ENCODE results near the gene PDE6A. TPM values are rescaled to one million over a fixed set of nuclear protein-coding genes. Genes with fewer than 3 reads are reported as not detected.

The PDE6A gene
- total RNA-seq, 2 experiments from 2014 or later, result not detected

DNA sequence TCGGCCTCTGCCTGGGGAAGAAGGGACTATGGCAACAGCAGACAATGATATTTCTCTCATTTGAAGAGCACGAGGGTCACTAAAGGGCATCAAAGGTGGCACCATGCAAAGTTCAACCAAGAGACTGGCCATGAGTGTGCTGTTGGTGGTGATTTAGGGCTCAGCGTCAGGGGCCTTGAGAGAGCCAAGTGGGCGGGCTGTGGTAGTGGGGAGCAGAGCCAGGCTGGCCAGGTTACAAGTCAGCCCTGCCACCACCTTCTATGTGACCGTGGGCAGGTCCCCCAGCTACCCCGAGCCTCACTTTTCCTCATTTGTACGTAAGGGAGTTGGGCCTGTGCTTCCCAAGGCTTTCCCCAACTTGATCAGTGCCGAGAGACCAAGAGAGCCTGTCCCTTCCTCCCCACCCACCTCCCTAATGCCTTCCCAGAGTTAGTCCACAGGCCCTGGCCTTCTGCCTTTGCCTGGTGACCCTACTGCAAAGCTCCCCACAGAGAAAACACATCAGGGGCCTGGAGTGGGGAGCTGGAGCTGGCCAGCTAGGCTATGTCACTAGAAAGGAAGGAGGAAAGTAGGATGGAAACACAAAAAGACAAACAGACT lies 104.3 kb downstream of the PDE6A start:
- Mint-ChIP-seq H3K4me1 (no peaks in the 10 kb centered on the region), H3K27me3 (no peaks in the 10 kb centered on the region), H3K9me3 (no peaks in the 10 kb centered on the region), H3K27ac (no peak overlapping the region), H3K4me3 (no peak overlapping the region), H3K36me3 (ENCODE audit: low read depth) (no peaks in the 10 kb centered on the region)
- POLR2A ChIA-PET, result no interaction called here
- no peak for DNase-seq
- CTCF ChIA-PET, result interaction anchor here (1.0 to 2.9 kb wide), 5 partner anchors 10 to 152 kb away, joined by 3 to 17 read pairs (median 6); no protein-coding TSS in a partner anchor

- ChIA-PET CTCF (interaction anchor here (1.0 to 2.9 kb wide), 4 partner anchors 9 to 13 kb away, joined by 3 to 17 read pairs (median 8); no protein-coding TSS in a partner anchor), POLR2A (no interaction called here)
- no peaks in the 10 kb centered on the region for H3K27me3 Mint-ChIP-seq
- H3K9me3 Mint-ChIP-seq, result no peaks in the 10 kb centered on the region
- no peaks in the 10 kb centered on the region for H3K4me1 Mint-ChIP-seq
- no peak overlapping the region for H3K27ac Mint-ChIP-seq
- DNase-seq, result no peak
- H3K36me3 Mint-ChIP-seq (ENCODE audit: low read depth), result no peaks in the 10 kb centered on the region
- H3K4me3 Mint-ChIP-seq, result no peak overlapping the region
Observed at GRCh38 chr5:149839761-149840160, 104.8 kb downstream of the PDE6A start.

DNA sequence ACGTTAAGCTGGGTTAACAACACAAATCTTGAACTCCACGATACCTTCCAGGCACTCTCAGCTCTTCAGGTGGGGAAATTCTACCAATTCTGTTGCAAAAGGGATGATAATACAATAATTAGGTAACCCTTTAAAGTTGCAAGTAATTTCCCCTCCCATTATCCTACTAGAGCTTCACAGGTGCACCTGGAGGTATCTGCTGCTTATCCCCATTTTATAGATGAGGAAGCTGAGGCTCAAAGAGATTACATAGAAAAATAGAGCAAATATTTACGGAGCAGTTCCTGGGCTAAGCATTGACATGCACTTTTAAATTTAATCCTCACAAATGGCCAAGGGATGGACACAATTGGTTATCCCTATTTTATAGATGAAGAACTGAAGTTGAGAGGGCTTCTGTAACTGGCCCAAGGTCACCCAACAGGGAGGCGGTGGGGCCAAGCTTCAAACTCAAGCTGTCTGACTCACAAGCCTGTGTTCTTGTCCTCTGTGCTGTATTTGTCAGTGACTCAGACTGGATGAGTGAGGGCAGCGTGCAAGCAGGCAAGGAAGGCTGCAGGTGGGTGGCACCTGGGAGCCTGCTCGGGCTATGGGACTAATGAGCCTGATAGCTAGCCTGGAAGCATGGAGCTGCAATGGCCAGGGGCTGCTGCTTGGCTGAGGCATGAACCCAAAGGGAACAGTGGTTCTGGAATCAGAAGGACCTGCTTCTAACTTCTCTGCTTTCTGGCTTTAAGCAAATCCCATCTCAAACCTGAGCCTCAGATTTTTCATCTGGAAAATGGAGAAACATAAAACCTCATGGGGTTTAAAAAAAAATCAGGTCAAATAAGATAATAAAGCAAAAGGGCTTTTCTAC lies 105.5 kb downstream of the PDE6A start:
- no peak overlapping the region for H3K4me3 Mint-ChIP-seq
- H3K36me3 Mint-ChIP-seq (ENCODE audit: low read depth), result no peaks in the 10 kb centered on the region
- POLR2A ChIA-PET, result no interaction called here
- no peaks in the 10 kb centered on the region for H3K4me1 Mint-ChIP-seq
- CTCF ChIA-PET, result interaction anchor here (1.0 to 2.9 kb wide), 11 partner anchors 9 to 172 kb away, joined by 3 to 17 read pairs (median 5); partner anchors contain the start of gene SLC26A2
- DNase-seq, result no peak
- H3K9me3 Mint-ChIP-seq, result no peaks in the 10 kb centered on the region
- H3K27me3 Mint-ChIP-seq, result no peaks in the 10 kb centered on the region
- no peak overlapping the region for H3K27ac Mint-ChIP-seq

DNA sequence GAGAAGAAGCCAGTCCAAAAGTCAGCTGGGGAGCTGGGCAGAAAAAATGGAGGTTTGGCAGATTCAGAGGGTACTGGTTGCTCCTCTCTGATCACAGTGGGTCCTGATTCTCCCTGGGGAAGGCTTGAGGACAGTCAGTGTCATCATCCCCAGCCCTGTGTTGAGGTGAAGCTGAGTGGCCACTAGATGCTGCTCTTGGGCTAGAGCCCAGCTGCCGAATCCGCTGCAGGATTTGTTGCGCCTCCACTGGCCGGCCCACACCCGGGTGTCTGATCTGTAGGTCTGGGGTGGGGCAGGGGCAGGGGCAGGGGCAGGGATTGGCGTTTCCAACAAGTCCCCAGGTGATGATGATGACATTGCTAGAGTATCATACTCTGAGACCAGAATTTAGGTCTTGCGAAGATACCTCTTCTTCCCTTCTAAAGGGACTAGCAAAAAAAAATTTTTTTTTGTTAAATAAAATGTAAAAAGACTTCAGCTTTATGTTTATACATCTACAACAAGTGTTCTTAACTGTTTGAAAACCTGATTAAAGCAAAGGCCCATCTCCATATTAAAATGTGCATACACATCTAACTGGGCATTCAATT lies 106.8 kb downstream of the PDE6A start:
- ChIA-PET CTCF (interaction anchor here (1.2 to 2.9 kb wide), 9 partner anchors 9 to 170 kb away, joined by 3 to 17 read pairs (median 6); partner anchors contain the start of gene SLC26A2), POLR2A (no interaction called here)
- no peak for DNase-seq
- no peaks in the 10 kb centered on the region for H3K36me3 Mint-ChIP-seq (ENCODE audit: low read depth)
- no peaks in the 10 kb centered on the region for H3K4me1 Mint-ChIP-seq
- H3K9me3 Mint-ChIP-seq, result no peaks in the 10 kb centered on the region
- H3K27me3 Mint-ChIP-seq, result no peaks in the 10 kb centered on the region
- H3K4me3 Mint-ChIP-seq, result no peak overlapping the region
- H3K27ac Mint-ChIP-seq, result no peak overlapping the region

DNA sequence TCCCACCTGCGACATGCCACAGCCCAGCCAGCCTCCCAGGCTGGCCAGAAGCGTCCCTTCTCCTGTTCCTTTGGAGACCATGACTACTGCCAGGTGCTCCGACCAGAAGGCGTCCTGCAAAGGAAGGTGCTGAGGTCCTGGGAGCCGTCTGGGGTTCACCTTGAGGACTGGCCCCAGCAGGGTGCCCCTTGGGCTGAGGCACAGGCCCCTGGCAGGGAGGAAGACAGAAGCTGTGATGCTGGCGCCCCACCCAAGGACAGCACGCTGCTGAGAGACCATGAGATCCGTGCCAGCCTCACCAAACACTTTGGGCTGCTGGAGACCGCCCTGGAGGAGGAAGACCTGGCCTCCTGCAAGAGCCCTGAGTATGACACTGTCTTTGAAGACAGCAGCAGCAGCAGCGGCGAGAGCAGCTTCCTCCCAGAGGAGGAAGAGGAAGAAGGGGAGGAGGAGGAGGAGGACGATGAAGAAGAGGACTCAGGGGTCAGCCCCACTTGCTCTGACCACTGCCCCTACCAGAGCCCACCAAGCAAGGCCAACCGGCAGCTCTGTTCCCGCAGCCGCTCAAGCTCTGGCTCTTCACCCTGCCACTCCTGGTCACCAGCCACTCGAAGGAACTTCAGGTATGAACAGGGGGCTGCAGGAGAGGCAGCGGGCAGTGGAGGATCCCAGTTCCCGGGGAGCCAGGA lies 108.0 kb downstream of the PDE6A start:
- Mint-ChIP-seq H3K4me3 (no peak overlapping the region), H3K9me3 (no peaks in the 10 kb centered on the region), H3K27me3 (no peaks in the 10 kb centered on the region), H3K36me3 (ENCODE audit: low read depth) (no peaks in the 10 kb centered on the region), H3K27ac (no peak overlapping the region), H3K4me1 (peaks cover under 1% of the 10 kb centered on the region)
- no peak for DNase-seq
- ChIA-PET POLR2A (no interaction called here), CTCF (interaction anchor here (0.7 to 6.7 kb wide), 5 partner anchors 124 to 1192 kb away, joined by 3 to 126 read pairs (median 5); partner anchors contain the start of gene SLC26A2)

DNA sequence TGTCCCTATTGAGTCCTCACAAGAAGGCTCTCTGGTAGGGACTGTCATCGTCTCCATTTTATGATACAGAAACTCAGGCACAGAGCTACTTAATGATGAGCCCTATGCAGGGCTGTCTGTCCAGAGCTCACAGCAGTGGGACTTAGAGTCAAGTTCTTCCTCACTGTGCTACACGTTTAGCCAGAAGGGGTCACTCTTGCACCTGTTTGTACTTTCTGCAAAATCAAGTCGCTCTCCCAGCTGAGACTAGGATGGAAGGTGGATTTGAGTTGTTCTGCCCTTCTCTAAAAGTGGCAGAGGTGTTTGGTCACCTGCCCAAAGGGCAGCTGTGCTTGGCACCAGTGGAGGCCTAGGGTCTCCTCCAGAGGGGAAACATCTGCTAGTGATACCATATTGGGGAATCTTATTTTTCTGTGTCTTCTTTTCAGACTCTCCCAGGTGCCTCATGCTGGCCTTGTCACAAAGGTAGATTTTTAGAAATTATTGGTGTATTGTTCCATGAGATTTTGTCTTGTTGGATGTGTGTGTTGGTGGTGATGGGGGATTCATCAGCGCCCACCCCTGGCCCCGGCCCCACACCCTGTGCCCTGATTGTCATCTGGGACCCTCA lies 110.2 kb downstream of the PDE6A start:
- Mint-ChIP-seq H3K27me3 (no peaks in the 10 kb centered on the region), H3K9me3 (no peaks in the 10 kb centered on the region), H3K36me3 (ENCODE audit: low read depth) (no peaks in the 10 kb centered on the region), H3K4me1 (peaks cover 7% of the 10 kb centered on the region), H3K27ac (no peak overlapping the region), H3K4me3 (no peak overlapping the region)
- peak; percentile 64 for DNase-seq
- ChIA-PET POLR2A (interaction anchor here (0.7 to 1.9 kb wide), 4 partner anchors 9 to 166 kb away, joined by 3 to 5 read pairs (median 4); partner anchors contain the start of genes HMGXB3, SLC26A2 and TIGD6), CTCF (interaction anchor here (0.5 to 6.7 kb wide), 40 partner anchors 11 to 693 kb away, joined by 3 to 126 read pairs (median 4); partner anchors contain the start of genes HMGXB3, SLC26A2 and TIGD6)

DNA sequence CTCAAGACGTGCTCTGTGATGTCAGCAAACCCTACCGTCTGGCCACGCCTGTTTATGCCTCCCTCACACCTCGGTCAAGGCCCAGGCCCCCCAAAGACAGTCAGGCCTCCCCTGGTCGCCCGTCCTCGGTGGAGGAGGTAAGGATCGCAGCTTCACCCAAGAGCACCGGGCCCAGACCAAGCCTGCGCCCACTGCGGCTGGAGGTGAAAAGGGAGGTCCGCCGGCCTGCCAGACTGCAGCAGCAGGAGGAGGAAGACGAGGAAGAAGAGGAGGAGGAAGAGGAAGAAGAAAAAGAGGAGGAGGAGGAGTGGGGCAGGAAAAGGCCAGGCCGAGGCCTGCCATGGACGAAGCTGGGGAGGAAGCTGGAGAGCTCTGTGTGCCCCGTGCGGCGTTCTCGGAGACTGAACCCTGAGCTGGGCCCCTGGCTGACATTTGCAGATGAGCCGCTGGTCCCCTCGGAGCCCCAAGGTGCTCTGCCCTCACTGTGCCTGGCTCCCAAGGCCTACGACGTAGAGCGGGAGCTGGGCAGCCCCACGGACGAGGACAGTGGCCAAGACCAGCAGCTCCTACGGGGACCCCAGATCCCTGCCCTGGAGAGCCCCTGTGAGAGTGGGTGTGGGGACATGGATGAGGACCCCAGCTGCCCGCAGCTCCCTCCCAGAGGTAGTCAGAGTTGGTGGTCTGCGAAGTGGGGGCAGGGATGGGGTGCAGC lies 111.3 kb downstream of the PDE6A start:
- DNase-seq, result no peak
- ChIA-PET CTCF (interaction anchor here (0.7 to 6.7 kb wide), 19 partner anchors 12 to 389 kb away, joined by 3 to 126 read pairs (median 6); partner anchors contain the start of genes HMGXB3, SLC26A2 and TIGD6), POLR2A (interaction anchor here (0.9 to 1.9 kb wide), 4 partner anchors 8 to 160 kb away, joined by 3 to 5 read pairs (median 4); partner anchors contain the start of gene SLC26A2)
- Mint-ChIP-seq H3K4me1 (peaks cover 9% of the 10 kb centered on the region), H3K27ac (no peak overlapping the region), H3K9me3 (no peaks in the 10 kb centered on the region), H3K27me3 (no peaks in the 10 kb centered on the region), H3K36me3 (ENCODE audit: low read depth) (no peaks in the 10 kb centered on the region), H3K4me3 (no peak overlapping the region)

GRCh38 chr5:149832636-149833035 lies 112.0 kb downstream of the PDE6A start:
- ChIA-PET POLR2A (interaction anchor here (1.4 to 1.9 kb wide), 2 partner anchors 128 to 161 kb away, joined by 3 to 5 read pairs; partner anchors contain the start of gene SLC26A2), CTCF (interaction anchor here (1.0 to 6.7 kb wide), 5 partner anchors 18 to 168 kb away, joined by 3 to 126 read pairs (median 12); partner anchors contain the start of genes HMGXB3 and TIGD6)
- no peak overlapping the region for H3K4me3 Mint-ChIP-seq
- no peak overlapping the region for H3K27ac Mint-ChIP-seq
- DNase-seq, result no peak
- no peaks in the 10 kb centered on the region for H3K27me3 Mint-ChIP-seq
- H3K36me3 Mint-ChIP-seq (ENCODE audit: low read depth), result no peaks in the 10 kb centered on the region
- H3K4me1 Mint-ChIP-seq, result peaks cover 9% of the 10 kb centered on the region
- H3K9me3 Mint-ChIP-seq, result no peaks in the 10 kb centered on the region

DNA sequence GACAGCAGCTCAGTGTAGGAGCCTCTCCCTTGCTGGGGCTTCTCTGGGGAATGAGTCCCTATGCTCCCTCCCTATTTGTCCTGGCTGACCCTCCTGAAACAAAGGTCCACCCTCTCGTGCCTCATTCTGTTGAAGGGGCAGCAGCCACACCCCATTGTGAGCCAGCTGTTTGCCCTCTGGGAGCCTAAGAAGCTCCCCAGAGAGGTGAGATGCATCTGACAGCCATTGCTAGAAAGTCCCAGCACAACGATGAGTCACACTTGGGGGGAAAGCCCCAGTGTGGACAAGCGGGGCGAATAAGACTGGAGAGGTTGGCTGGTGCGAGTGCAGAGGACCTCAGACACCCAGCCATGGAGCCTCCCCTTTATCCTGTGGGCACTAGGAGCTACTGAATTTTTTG lies 113.1 kb downstream of the PDE6A start:
- CTCF ChIA-PET, result interaction anchor here (1.0 to 6.7 kb wide), 6 partner anchors 11 to 190 kb away, joined by 3 to 126 read pairs (median 40); no protein-coding TSS in a partner anchor

DNA sequence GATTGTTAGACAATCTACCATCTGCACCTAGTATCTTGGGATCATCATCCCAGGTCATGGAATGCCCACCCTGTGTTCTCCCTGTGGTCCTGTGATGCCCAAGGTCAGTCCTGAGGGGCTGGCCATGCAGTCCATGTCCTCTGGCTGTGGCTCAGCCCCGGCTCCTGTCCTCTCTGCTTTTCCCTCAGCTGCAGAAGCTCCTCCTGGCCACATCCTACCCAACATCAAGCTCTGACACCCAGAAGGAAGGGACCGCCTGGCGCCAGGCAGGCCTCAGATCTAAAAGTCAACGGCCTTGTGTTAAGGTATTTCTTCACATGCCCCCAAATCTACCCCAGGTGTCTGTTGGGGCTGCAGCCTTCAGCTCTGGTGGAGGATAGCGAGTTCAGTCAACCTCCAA lies 114.0 kb downstream of the PDE6A start:
- DNase-seq, result no peak
- no peaks in the 10 kb centered on the region for H3K27me3 Mint-ChIP-seq
- H3K9me3 Mint-ChIP-seq, result no peaks in the 10 kb centered on the region
- no peak overlapping the region for H3K4me3 Mint-ChIP-seq
- no peaks in the 10 kb centered on the region for H3K36me3 Mint-ChIP-seq (ENCODE audit: low read depth)
- peaks cover 9% of the 10 kb centered on the region for H3K4me1 Mint-ChIP-seq
- CTCF ChIA-PET, result interaction anchor here (0.7 to 6.7 kb wide), 11 partner anchors 9 to 208 kb away, joined by 3 to 126 read pairs (median 5); no protein-coding TSS in a partner anchor
- H3K27ac Mint-ChIP-seq, result no peak overlapping the region
- POLR2A ChIA-PET, result interaction anchor here (1.1 kb wide), 1 partner anchor 170 kb away, joined by 3 read pairs; the partner anchor contains the start of genes HMGXB3 and TIGD6

More for the DNA sequence above, 113.1 kb downstream of the PDE6A start:
- POLR2A ChIA-PET, result interaction anchor here (1.1 kb wide), 1 partner anchor 169 kb away, joined by 3 read pairs; the partner anchor contains the start of genes HMGXB3 and TIGD6
- Mint-ChIP-seq H3K36me3 (ENCODE audit: low read depth) (no peaks in the 10 kb centered on the region), H3K27me3 (no peaks in the 10 kb centered on the region), H3K9me3 (no peaks in the 10 kb centered on the region), H3K27ac (no peak overlapping the region), H3K4me1 (peaks cover 9% of the 10 kb centered on the region), H3K4me3 (no peak overlapping the region)
- DNase-seq, result peak; percentile 51

DNA sequence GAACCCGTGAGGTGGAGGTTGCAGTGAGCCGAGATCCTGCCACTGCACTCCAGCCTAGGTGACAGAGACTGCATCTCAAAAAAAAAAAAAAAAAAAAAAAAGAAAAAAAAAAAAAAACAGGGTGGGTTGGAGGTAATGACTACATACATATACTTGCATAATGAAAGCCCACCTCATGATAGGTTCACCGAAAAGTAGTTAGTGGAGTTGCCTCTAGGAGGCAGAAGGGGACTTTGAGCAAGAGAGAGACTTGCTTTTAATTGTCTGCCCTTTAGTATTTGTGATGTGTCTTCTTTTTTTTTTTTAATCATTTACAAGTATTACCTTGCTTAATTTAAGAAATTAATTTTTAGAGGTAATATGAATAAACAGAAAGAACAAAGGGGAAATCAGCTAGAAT lies 114.6 kb downstream of the PDE6A start:
- Mint-ChIP-seq H3K27ac (no peak overlapping the region), H3K9me3 (no peaks in the 10 kb centered on the region), H3K27me3 (no peaks in the 10 kb centered on the region), H3K36me3 (ENCODE audit: low read depth) (no peaks in the 10 kb centered on the region), H3K4me3 (no peak overlapping the region), H3K4me1 (peaks cover 9% of the 10 kb centered on the region)
- no peak for DNase-seq
- ChIA-PET POLR2A (no interaction called here), CTCF (interaction anchor here (0.7 to 6.6 kb wide), 17 partner anchors 9 to 208 kb away, joined by 3 to 96 read pairs (median 5); no protein-coding TSS in a partner anchor)

Measured in activated CD4-positive, alpha-beta memory T cell treated with anti-CD3 and anti-CD28 coated beads, Interleukin-2, amount 10 ng/mL, durations not matched to agents 7 days and 5 days (primary cell).